Keratinocyte (primary cell): Measurements from ENCODE around the gene DDX4. TPM values are rescaled to one million over a fixed set of nuclear protein-coding genes. Genes with fewer than 3 reads are reported as not detected.

ENCODE experiments used
- DNase-seq: peaks from one replicate; pipeline ENCODE4 v3.0.0-alpha.2; 2011; ENCODE audit warnings: low read depth, missing footprints, low spot score
- FAIRE-seq: peaks from 2 replicates; lab custom pipeline; 2011; peaks lifted over from hg19 to GRCh38; lab: Jason Lieb, UNC
- H2AFZ ChIP-seq: 2 replicates; pipeline ENCODE4 v1.6.0; 2012; ENCODE audit warnings: low read length, control low read depth, inconsistent platforms; ENCODE audit not compliant: control insufficient read depth
- H3K27ac ChIP-seq: 2 replicates; pipeline ENCODE4 v1.5.1; 2011; ENCODE audit warnings: low read length; ENCODE audit not compliant: control insufficient read depth, insufficient read depth
- H3K27me3 ChIP-seq: 3 replicates; pipeline ENCODE4 v1.6.0; 2011; ENCODE audit warnings: low read length; ENCODE audit not compliant: control insufficient read depth, insufficient read depth; ENCODE audit errors: extremely low read depth
- H3K36me3 ChIP-seq, 2 experiments: 2 replicates in 1 of 2; 3 replicates in 1 of 2; pipeline ENCODE4 v1.5.1; 2011; ENCODE audit warnings: low read length in 2 of 2, mild to moderate bottlenecking in 1 of 2; ENCODE audit not compliant: control insufficient read depth in 2 of 2, insufficient read depth in 2 of 2; ENCODE audit errors: extremely low read depth in 1 of 2
- H3K4me1 ChIP-seq: 3 replicates; pipeline ENCODE4 v1.5.1; 2011; ENCODE audit warnings: low read length; ENCODE audit not compliant: control insufficient read depth, insufficient read depth; ENCODE audit errors: extremely low read depth
- H3K4me2 ChIP-seq: 3 replicates; pipeline ENCODE4 v1.6.0; 2011; ENCODE audit warnings: low read depth, low read length; ENCODE audit not compliant: control insufficient read depth, insufficient read depth; ENCODE audit errors: extremely low read depth
- H3K4me3 ChIP-seq, 3 experiments: fragments of 200-600 bp in 1 of 3; sonication (generic) in 1 of 3; 2 replicates in 2 of 3; 3 replicates in 1 of 3; pipeline ENCODE4 v1.5.1; 2011 to 2016; ENCODE audit warnings: low read length in 3 of 3, mild to moderate bottlenecking in 3 of 3, control low read depth in 2 of 3, inconsistent platforms in 1 of 3, low read depth in 1 of 3, mixed read lengths in 1 of 3, mixed run types in 1 of 3, moderate library complexity in 1 of 3; ENCODE audit not compliant: control insufficient read depth in 2 of 3, insufficient read depth in 2 of 3; ENCODE audit errors: extremely low read depth in 1 of 3
- H3K79me2 ChIP-seq: 2 replicates; pipeline ENCODE4 v1.6.0; 2012; ENCODE audit warnings: low read length; ENCODE audit not compliant: control insufficient read depth, insufficient read depth
- H3K9ac ChIP-seq: 3 replicates; pipeline ENCODE4 v1.6.0; 2011; ENCODE audit warnings: low read length; ENCODE audit not compliant: control insufficient read depth, insufficient read depth; ENCODE audit errors: extremely low read depth
- H3K9me1 ChIP-seq: 3 replicates; pipeline ENCODE4 v1.6.0; 2011; ENCODE audit warnings: low read length; ENCODE audit not compliant: control insufficient read depth, insufficient read depth; ENCODE audit errors: extremely low read depth
- H3K9me3 ChIP-seq: 2 replicates; pipeline ENCODE4 v1.5.1; 2012; ENCODE audit warnings: low read depth, low read length; ENCODE audit not compliant: control insufficient read depth
- H4K20me1 ChIP-seq: 3 replicates; pipeline ENCODE4 v1.6.0; 2011; ENCODE audit warnings: low read length; ENCODE audit not compliant: control insufficient read depth, insufficient read depth; ENCODE audit errors: extremely low read depth
- EZH2 ChIP-seq: IDR thresholded peaks from one replicate; pipeline ENCODE4 v1.6.1; 2012; ENCODE audit warnings: inconsistent platforms, mild to moderate bottlenecking, low read length, moderate library complexity
- dilution Hi-C: fragments of 300-500 bp; cut with MboI; formaldehyde crosslinking; loops from one replicate; pipeline ENCODE4 v1.7.0; 2020; ENCODE audit warnings: low sequenced_read_pairs; ENCODE audit not compliant: extremely low pct_ligation_motif_present
- polyA plus RNA-seq, 5 experiments: library from polyadenylated mRNA; depleted of rRNA in 3 of 5; stranded (reverse) in 3 of 5; stranded (forward) in 1 of 5; unstranded in 1 of 5; fragments of >200 nt; gene quantifications; 1 replicate in 1 of 5; 2 replicates in 3 of 5; 3 replicates in 1 of 5; pipeline versions ENCODE4 v1.2.1 to v1.2.3, GENCODE V29; 2011 to 2012; ENCODE audit warnings: missing spikeins in 2 of 5, low read depth in 1 of 5, low replicate concordance in 1 of 5
- TF ChIP-seq, protein P1 (sequence below), 3 experiments: IDR thresholded peaks in 1 of 3; conservative IDR thresholded peaks in 1 of 3; optimal IDR thresholded peaks in 1 of 3; 2 replicates in 2 of 3; 3 replicates in 1 of 3; pipeline versions ENCODE3 to v1.5.1; 2011; ENCODE audit warnings: low read length in 3 of 3, mild to moderate bottlenecking in 3 of 3, moderate library complexity in 2 of 3, control low read depth in 1 of 3, inconsistent platforms in 1 of 3; ENCODE audit not compliant: insufficient read depth in 2 of 3; ENCODE audit errors: extremely low read depth in 1 of 3

Gene DDX4
- polyA plus RNA-seq, 1 donor (not counting 4 experiments of a cell fraction or from before 2014, with no cell fraction given): 0.04 TPM

DNA sequence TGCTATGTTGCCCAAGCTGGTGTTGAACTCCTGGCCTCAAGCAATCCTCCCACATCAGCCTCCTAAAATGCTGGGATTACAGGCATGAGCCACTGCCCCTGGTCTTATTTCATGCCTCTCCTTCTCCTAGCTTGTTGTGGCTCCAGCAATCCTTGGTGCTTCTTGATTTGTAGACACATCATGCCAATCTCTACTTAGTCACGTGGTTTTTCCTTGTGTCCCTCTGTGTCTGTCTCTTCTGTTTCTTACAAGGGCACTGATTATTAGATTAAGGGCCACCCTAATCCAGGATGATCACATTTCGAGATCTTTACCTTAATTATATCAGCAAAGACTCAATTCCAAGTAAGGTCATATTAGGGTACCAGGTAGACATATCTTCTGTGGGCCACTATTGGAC is 104.1 kb downstream of the DDX4 start:
- no peak for FAIRE-seq
- no peaks in the 10 kb centered on the region for H3K9me1 ChIP-seq
- dilution Hi-C loops: no loop called here

DNA sequence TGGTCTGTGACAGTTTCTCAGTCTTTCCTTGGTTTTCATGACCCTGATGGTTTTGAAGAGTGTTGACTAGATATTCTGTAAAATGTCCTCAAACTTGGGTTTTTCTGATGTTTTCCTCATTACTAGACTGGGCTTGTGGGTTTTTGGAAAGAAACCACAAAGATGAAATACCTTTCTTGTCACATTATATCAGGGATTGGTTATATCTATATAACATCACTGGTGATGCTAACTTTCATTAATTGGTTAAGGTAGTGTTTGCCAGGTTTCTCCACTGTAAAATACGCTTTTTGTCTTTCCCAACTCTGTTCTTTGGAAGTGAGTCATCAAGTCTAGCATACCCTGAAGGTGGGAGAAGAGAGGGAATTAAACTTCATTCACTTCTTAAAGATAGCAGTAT is 110.0 kb downstream of the DDX4 start:
- dilution Hi-C loops: no loop called here
- no peak for FAIRE-seq
- no peak for TF ChIP-seq EZH2
- TF ChIP-seq, protein P1, sequence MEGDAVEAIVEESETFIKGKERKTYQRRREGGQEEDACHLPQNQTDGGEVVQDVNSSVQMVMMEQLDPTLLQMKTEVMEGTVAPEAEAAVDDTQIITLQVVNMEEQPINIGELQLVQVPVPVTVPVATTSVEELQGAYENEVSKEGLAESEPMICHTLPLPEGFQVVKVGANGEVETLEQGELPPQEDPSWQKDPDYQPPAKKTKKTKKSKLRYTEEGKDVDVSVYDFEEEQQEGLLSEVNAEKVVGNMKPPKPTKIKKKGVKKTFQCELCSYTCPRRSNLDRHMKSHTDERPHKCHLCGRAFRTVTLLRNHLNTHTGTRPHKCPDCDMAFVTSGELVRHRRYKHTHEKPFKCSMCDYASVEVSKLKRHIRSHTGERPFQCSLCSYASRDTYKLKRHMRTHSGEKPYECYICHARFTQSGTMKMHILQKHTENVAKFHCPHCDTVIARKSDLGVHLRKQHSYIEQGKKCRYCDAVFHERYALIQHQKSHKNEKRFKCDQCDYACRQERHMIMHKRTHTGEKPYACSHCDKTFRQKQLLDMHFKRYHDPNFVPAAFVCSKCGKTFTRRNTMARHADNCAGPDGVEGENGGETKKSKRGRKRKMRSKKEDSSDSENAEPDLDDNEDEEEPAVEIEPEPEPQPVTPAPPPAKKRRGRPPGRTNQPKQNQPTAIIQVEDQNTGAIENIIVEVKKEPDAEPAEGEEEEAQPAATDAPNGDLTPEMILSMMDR (optimal IDR thresholded peaks at IDR 0.05 in 1 of 3, IDR thresholded peaks at IDR 0.05 in 1 of 3, conservative IDR thresholded peaks at IDR 0.05 in 1 of 3; ENCODE audit: extremely low read depth in 1 of 3, insufficient read depth in 2 of 3, low read length in 3 of 3): no peak

More for the DNA sequence above, 104.1 kb downstream of the DDX4 start:
- no peaks in the 10 kb centered on the region for H3K36me3 ChIP-seq
- H3K27me3 ChIP-seq: no peaks in the 10 kb centered on the region
- no peak overlapping the region for H2AFZ ChIP-seq
- no peaks in the 10 kb centered on the region for H3K79me2 ChIP-seq
- DNase-seq: no peak
- no peak for TF ChIP-seq EZH2
- H3K9ac ChIP-seq: no peak overlapping the region
- no peak overlapping the region for H3K4me3 ChIP-seq
- no peaks in the 10 kb centered on the region for H3K4me1 ChIP-seq
- no peaks in the 10 kb centered on the region for H4K20me1 ChIP-seq
- H3K9me3 ChIP-seq: no peaks in the 10 kb centered on the region
- H3K27ac ChIP-seq: no peak overlapping the region
- no peak overlapping the region for H3K4me2 ChIP-seq

DNA sequence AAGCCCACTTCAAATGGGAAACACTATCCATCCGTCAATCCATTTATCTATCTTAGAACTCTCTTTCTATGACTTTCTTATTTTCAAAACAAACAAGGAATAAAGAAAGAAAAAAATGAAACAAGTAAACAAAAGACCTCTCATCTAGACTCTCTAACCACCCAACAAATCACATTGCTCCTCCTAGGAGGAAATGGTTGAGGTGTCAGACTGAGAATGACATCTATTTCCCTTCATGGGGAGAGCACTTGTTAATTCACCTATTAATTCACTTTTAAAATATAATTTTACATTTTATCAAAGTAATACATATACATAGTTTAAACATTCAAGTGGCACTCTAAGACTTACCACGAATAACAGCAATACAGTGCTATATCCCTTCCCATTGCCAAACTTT is 110.9 kb downstream of the DDX4 start:
- dilution Hi-C loops: no loop called here
- H3K9ac ChIP-seq: no peak overlapping the region
- no peaks in the 10 kb centered on the region for H4K20me1 ChIP-seq
- H3K9me1 ChIP-seq: no peaks in the 10 kb centered on the region
- no peak overlapping the region for H3K4me2 ChIP-seq
- no peaks in the 10 kb centered on the region for H3K27me3 ChIP-seq
- no peak for FAIRE-seq
- TF ChIP-seq, protein P1 (optimal IDR thresholded peaks at IDR 0.05 in 1 of 3, IDR thresholded peaks at IDR 0.05 in 1 of 3, conservative IDR thresholded peaks at IDR 0.05 in 1 of 3; ENCODE audit: extremely low read depth in 1 of 3, insufficient read depth in 2 of 3, low read length in 3 of 3): no peak
- no peak for TF ChIP-seq EZH2
- no peaks in the 10 kb centered on the region for H3K9me3 ChIP-seq
- H2AFZ ChIP-seq: no peak overlapping the region
- H3K27ac ChIP-seq: no peak overlapping the region
- H3K4me3 ChIP-seq: no peak overlapping the region
- peaks cover 28% of the 10 kb centered on the region for H3K4me1 ChIP-seq
- DNase-seq: no peak
- no peaks in the 10 kb centered on the region for H3K79me2 ChIP-seq
- no peaks in the 10 kb centered on the region for H3K36me3 ChIP-seq

More for the DNA sequence above, 110.0 kb downstream of the DDX4 start:
- Histone ChIP-seq H3K27me3 (no peaks in the 10 kb centered on the region), H3K27ac (no peak overlapping the region), H3K4me3 (no peak overlapping the region), H2AFZ (no peak overlapping the region), H3K9me3 (no peaks in the 10 kb centered on the region), H4K20me1 (no peaks in the 10 kb centered on the region), H3K4me2 (no peak overlapping the region), H3K9ac (no peak overlapping the region), H3K79me2 (no peaks in the 10 kb centered on the region), H3K36me3 (no peaks in the 10 kb centered on the region), H3K9me1 (no peaks in the 10 kb centered on the region), H3K4me1 (peaks cover 19% of the 10 kb centered on the region)
- no peak for DNase-seq
